ENCODE results near the gene ATG2B.

Gene ATG2B

DNA sequence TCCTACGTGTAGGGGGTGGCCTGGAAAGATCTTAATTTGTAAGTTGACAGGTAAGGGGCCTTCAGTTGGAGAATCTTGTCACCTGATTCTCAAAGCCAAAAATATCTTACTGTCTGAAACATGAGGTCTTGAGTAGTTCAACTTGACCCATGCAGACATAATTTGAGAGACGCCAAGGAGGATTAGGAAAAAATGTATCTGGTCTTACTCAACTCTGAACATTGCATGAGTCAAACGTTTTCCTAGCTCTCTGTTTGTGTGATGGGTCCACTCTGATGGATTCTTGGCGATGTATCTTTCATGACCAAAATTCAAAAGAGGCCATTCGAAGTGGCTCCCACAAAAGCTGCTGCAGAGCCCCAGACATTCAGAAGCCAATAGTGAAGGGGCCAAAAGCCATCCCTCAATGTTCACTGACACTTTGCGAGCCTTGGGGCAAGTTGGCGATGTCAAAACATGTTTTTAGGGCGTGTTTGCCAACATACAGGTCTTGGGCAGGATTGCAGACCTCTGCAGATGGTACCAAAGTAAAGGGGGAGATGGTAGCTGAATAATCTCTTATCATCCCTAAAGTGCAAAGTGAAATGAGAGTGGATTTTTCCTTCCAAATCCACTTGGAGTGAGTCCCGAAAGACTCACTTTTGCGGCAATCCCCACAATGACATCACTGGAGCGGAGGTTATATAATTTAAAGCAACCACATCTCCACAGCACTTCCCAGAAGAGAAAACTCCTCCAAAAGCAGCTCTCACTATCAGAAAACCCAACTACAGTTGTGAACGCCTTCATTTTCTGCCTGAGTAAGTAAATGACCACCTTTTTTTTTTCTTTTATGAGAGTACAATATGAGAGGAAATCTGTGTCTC is 107.4 kb downstream of the ATG2B start, which contains the start of gene BDKRB1:
BDKRB1 (plus strand) TSS at position 710 of the 866 bp plus-strand sequence. CDS start 7,473 bp downstream, outside the sequence.
- H3K27ac ChIP-seq (ENCODE audit: extremely low read depth, low read depth, low read length), result no peak within 1 kb of the TSS
- H3K36me3 ChIP-seq (ENCODE audit: control insufficient read depth in 2 of 2, insufficient read depth in 1 of 2, low read length in 2 of 2), result no peaks in the 10 kb centered on the region
- POLR2A ChIA-PET, result no interaction called here
- H3K4me3 ChIP-seq (ENCODE audit: low read depth, low read length), result no peak within 1 kb of the TSS
- no peaks in the 10 kb centered on the region for H3K9me3 ChIP-seq (ENCODE audit: control insufficient read depth, insufficient read depth, low read depth, low read length)
- CTCF ChIA-PET, result interaction anchor here (1.5 kb wide), 1 partner anchor 155 kb away, joined by 4 read pairs; no protein-coding TSS in a partner anchor
- no peaks in the 10 kb centered on the region for H3K4me1 ChIP-seq (ENCODE audit: control insufficient read depth, insufficient read depth, low read length)
- TF ChIP-seq ZNF623 (tag by site-specific recombination; IDR thresholded peaks at IDR 0.05) (no peak), ZNF76 (tag by site-specific recombination; IDR thresholded peaks at IDR 0.05; ENCODE audit: borderline replicate concordance, low read depth) (no peak), YY1 (tag by site-specific recombination; IDR thresholded peaks at IDR 0.05) (no peak), ZBTB49 (tag by site-specific recombination; IDR thresholded peaks at IDR 0.05; ENCODE audit: low read depth) (no peak), KLF9 (tag by site-specific recombination; IDR thresholded peaks at IDR 0.05; ENCODE audit: low read depth) (no peak), ZEB2 (tag by site-specific recombination; IDR thresholded peaks at IDR 0.05) (no peak), ZNF341 (tag by site-specific recombination; IDR thresholded peaks at IDR 0.05; ENCODE audit: low read depth) (no peak), ZNF529 (tag by site-specific recombination; IDR thresholded peaks at IDR 0.05; ENCODE audit: insufficient replicate concordance) (no peak), ZBTB48 (tag by site-specific recombination; IDR thresholded peaks at IDR 0.05) (no peak), ZNF366 (tag by site-specific recombination; conservative IDR thresholded peaks at IDR 0.05) (no peak), ZSCAN4 (tag by site-specific recombination; IDR thresholded peaks at IDR 0.05) (no peak), ZSCAN5A (tag by site-specific recombination; IDR thresholded peaks at IDR 0.05) (no peak), ZBTB21 (tag by site-specific recombination; IDR thresholded peaks at IDR 0.05) (no peak), ZNF140 (tag by site-specific recombination; IDR thresholded peaks at IDR 0.05) (no peak)
- TF ChIP-seq, protein P1, sequence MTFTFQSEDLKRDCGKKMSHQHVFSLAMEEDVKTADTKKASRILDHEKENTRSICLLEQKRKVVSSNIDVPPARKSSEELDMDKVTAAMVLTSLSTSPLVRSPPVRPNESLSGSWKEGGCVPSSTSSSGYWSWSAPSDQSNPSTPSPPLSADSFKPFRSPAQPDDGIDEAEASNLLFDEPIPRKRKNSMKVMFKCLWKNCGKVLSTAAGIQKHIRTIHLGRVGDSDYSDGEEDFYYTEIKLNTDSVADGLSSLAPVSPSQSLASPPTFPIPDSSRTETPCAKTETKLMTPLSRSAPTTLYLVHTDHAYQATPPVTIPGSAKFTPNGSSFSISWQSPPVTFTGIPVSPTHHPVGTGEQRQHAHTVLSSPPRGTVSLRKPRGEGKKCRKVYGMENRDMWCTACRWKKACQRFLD (tag by site-specific recombination; IDR thresholded peaks at IDR 0.05), result no peak

- ChIA-PET POLR2A (no interaction called here), CTCF (interaction anchor here (1.5 kb wide), 1 partner anchor 154 kb away, joined by 4 read pairs; no protein-coding TSS in a partner anchor)
- Histone ChIP-seq H3K4me3 (ENCODE audit: low read depth, low read length) (no peak overlapping the region), H3K4me1 (ENCODE audit: control insufficient read depth, insufficient read depth, low read length) (no peaks in the 10 kb centered on the region), H3K36me3 (ENCODE audit: control insufficient read depth in 2 of 2, insufficient read depth in 1 of 2, low read length in 2 of 2) (no peaks in the 10 kb centered on the region), H3K9me3 (ENCODE audit: control insufficient read depth, insufficient read depth, low read depth, low read length) (no peaks in the 10 kb centered on the region), H3K27ac (ENCODE audit: extremely low read depth, low read depth, low read length) (no peak overlapping the region)
- TF ChIP-seq ZBTB26 (tag by site-specific recombination; optimal IDR thresholded peaks at IDR 0.05), result no peak
Measured at GRCh38 chr14:96254687-96255086, 108.5 kb downstream of the ATG2B start.

Measured in HEK293 (cell line).